OCI-LY7 (cell line): ENCODE results near the gene MEAF6. TPM values are rescaled to one million over a fixed set of nuclear protein-coding genes. Genes with fewer than 3 reads are reported as not detected.
A peak's percentile ranks its signal among the peaks of the same experiment; 100 is the strongest.

Source experiments
- BruUV-seq: library from RNA; stranded (reverse); fragments of 400-500 nt; replicated peaks from 2 replicates; lab custom pipeline; 2021; lab: Mats Ljungman, UMichigan
- CTCF ChIA-PET: fragments of 300-600 bp; sonication (Branson Sonifier 250); formaldehyde crosslinking; loops from one replicate; lab custom pipeline; 2022; ENCODE audit warnings: antibody characterized with exemption; ENCODE audit not compliant: unreplicated experiment; lab: Charles Lee
- POLR2A ChIA-PET: fragments of 300-600 bp; sonication (Branson Sonifier 250); formaldehyde crosslinking; loops from one replicate; lab custom pipeline; 2022; ENCODE audit warnings: antibody characterized with exemption; lab: Charles Lee
- DNase-seq: peaks from one replicate; pipeline ENCODE4 v3.0.0-alpha.2; 2015; ENCODE audit warnings: low spot score
- H2AFZ ChIP-seq: fragments of 200-600 bp; sonication (generic), shearing (Covaris generic); 2 replicates; pipeline ENCODE4 v1.6.1; 2014; ENCODE audit warnings: mild to moderate bottlenecking, antibody characterized with exemption, low read length, moderate library complexity
- H3K27ac ChIP-seq: fragments of 200-600 bp; sonication (generic); 2 replicates; pipeline ENCODE4 v1.5.1; 2014; ENCODE audit warnings: mixed run types, low read depth, mild to moderate bottlenecking, moderate library complexity, low read length, inconsistent platforms; ENCODE audit not compliant: poor library complexity, severe bottlenecking
- H3K36me3 ChIP-seq: fragments of 200-600 bp; sonication (generic); 2 replicates; pipeline ENCODE4 v1.6.1; 2014; ENCODE audit warnings: mild to moderate bottlenecking, antibody characterized with exemption, low read length, moderate library complexity, mixed read lengths; ENCODE audit not compliant: insufficient read depth
- H3K4me1 ChIP-seq: fragments of 200-600 bp; sonication (generic); 2 replicates; pipeline ENCODE4 v1.5.1; 2014; ENCODE audit warnings: mild to moderate bottlenecking, low read length; ENCODE audit not compliant: insufficient read depth, poor library complexity, severe bottlenecking
- H3K4me2 ChIP-seq: fragments of 200-600 bp; sonication (generic); 2 replicates; pipeline ENCODE4 v1.6.1; 2014; ENCODE audit warnings: mild to moderate bottlenecking, low read length
- H3K4me3 ChIP-seq: fragments of 200-600 bp; sonication (generic); 2 replicates; pipeline ENCODE4 v1.5.1; 2014; ENCODE audit warnings: mild to moderate bottlenecking, low read depth, low read length; ENCODE audit not compliant: poor library complexity, severe bottlenecking
- H3K79me2 ChIP-seq: fragments of 200-600 bp; sonication (generic); 2 replicates; pipeline ENCODE4 v1.6.1; 2016; ENCODE audit warnings: low read depth, mild to moderate bottlenecking, low read length, moderate library complexity, mixed read lengths; ENCODE audit not compliant: insufficient read depth
- H3K9me2 ChIP-seq: fragments of 200-600 bp; sonication (generic); 2 replicates; pipeline ENCODE4 v1.6.1; 2016; ENCODE audit warnings: mild to moderate bottlenecking, low read length, mixed read lengths; ENCODE audit not compliant: insufficient read depth
- H3K9me3 ChIP-seq: fragments of 200-600 bp; sonication (generic); 2 replicates; pipeline ENCODE4 v1.6.1; 2014; ENCODE audit warnings: mild to moderate bottlenecking, mixed run types, low read length, mixed read lengths
- H4K20me1 ChIP-seq: fragments of 200-600 bp; sonication (generic); 2 replicates; pipeline ENCODE4 v1.6.1; 2014; ENCODE audit warnings: mild to moderate bottlenecking, antibody characterized with exemption, low read length, moderate library complexity, mixed read lengths; ENCODE audit not compliant: insufficient read depth
- EZH2phosphoT487 ChIP-seq: fragments of 200-600 bp; sonication (generic); IDR thresholded peaks from 2 replicates; pipeline ENCODE4 v1.6.1; 2018; ENCODE audit warnings: low read depth, borderline replicate concordance, mild to moderate bottlenecking, mixed run types, antibody characterized with exemption, low read length, moderate library complexity, mixed read lengths
- intact Hi-C: fragments of 100-400 bp; cut with micrococcal nuclease; formaldehyde crosslinking; loops from one replicate; pipeline ENCODE4 v1.10.0; 2022; ENCODE audit not compliant: unreplicated experiment
- total RNA-seq, 2 experiments: library from RNA; depleted of rRNA in 1 of 2; stranded (reverse); fragments of >200 nt in 1 of 2; shearing (Covaris generic) in 1 of 2; gene quantifications; 2 replicates each; pipeline ENCODE4 v1.2.3, GENCODE V29; 2014 to 2022
- TF ChIP-seq, protein P1 (sequence below): fragments of 200-600 bp; sonication (generic); conservative IDR thresholded peaks from 2 replicates; pipeline ENCODE4 v1.5.1; 2014; ENCODE audit warnings: mild to moderate bottlenecking, antibody characterized with exemption, low read length, moderate library complexity, mixed read lengths

The MEAF6 gene
- total RNA-seq, 2 experiments from 2014 or later, result 69.8 to 74.3 TPM

DNA sequence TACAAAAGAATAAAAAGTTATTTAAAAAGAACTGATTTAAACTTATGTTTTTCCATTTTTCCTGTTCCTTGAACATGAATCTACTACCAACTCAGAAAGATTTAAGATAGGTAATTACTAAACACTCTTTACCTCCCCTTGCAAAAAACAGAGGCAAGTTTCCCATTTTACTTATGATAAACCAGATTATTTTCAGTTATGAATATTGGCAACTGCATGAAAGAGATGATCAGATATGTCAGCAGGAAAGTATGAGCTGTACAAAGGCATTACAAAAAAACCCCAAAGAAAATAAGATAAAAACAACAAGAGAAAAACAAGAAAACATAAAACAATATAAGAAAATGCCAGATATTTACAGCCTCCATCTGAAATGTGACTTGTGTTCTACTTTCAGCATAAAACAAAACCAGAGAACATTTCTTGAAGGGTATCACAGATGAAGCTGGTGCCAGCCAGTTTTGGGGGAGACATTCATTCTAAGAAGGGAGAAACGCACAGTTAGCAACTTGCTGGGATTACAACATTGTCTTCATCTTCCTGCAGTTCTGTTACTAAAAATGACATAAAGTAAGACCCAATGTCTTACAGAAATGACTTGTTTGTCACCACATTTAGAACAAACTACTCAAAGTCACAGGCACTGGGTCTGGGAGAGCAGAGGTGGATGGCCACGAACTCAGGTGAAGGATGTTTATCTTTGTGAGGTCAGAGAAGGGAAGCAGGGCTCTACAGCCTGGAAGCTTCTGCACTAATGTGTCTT, 21.0 kb downstream of the MEAF6 start:
- no peaks in the 10 kb centered on the region for H3K4me1 ChIP-seq
- H3K27ac ChIP-seq, result no peak overlapping the region
- H3K4me2 ChIP-seq, result no peak overlapping the region
- no peak overlapping the region for H2AFZ ChIP-seq
- intact Hi-C loops, result no loop called here
- no peaks in the 10 kb centered on the region for H3K9me3 ChIP-seq
- H3K36me3 ChIP-seq, result peaks cover 74% of the 10 kb centered on the region
- no peaks in the 10 kb centered on the region for H3K9me2 ChIP-seq
- TF ChIP-seq, protein P1, sequence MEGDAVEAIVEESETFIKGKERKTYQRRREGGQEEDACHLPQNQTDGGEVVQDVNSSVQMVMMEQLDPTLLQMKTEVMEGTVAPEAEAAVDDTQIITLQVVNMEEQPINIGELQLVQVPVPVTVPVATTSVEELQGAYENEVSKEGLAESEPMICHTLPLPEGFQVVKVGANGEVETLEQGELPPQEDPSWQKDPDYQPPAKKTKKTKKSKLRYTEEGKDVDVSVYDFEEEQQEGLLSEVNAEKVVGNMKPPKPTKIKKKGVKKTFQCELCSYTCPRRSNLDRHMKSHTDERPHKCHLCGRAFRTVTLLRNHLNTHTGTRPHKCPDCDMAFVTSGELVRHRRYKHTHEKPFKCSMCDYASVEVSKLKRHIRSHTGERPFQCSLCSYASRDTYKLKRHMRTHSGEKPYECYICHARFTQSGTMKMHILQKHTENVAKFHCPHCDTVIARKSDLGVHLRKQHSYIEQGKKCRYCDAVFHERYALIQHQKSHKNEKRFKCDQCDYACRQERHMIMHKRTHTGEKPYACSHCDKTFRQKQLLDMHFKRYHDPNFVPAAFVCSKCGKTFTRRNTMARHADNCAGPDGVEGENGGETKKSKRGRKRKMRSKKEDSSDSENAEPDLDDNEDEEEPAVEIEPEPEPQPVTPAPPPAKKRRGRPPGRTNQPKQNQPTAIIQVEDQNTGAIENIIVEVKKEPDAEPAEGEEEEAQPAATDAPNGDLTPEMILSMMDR, result no peak
- TF ChIP-seq EZH2phosphoT487, result no peak
- no peak overlapping the region for H3K4me3 ChIP-seq
- ChIA-PET POLR2A (no interaction called here), CTCF (no interaction called here)
- TSS peak; percentile 58 for BruUV-seq
- no peaks in the 10 kb centered on the region for H4K20me1 ChIP-seq
- DNase-seq, result no peak
- H3K79me2 ChIP-seq, result no peaks in the 10 kb centered on the region

DNA sequence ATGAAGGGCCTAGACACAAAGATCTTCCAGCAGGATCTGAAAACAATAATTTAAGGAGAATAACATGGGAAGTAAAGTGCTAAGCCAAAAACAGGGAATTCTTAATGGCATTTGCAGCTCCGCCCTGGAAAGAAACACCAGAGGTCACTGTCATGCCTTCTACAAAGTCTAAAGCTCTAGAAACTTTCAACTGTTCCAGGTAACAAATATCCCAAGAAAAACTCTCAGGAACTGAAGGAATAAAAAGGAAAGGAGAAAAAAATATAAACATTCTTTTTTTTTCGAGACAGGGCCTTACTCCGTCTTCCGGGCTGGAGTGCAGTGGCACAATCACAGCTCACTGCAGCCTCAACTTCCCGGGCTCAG, 27.0 kb downstream of the MEAF6 start:
- Histone ChIP-seq H2AFZ (no peak overlapping the region), H3K4me2 (no peak overlapping the region), H3K27ac (no peak overlapping the region), H3K9me2 (no peaks in the 10 kb centered on the region), H4K20me1 (no peaks in the 10 kb centered on the region), H3K9me3 (no peaks in the 10 kb centered on the region), H3K4me3 (no peak overlapping the region), H3K36me3 (peaks cover 58% of the 10 kb centered on the region), H3K79me2 (no peaks in the 10 kb centered on the region), H3K4me1 (peaks cover 12% of the 10 kb centered on the region)
- POLR2A ChIA-PET, result interaction anchor here (0.7 to 1.2 kb wide), 5 partner anchors 10 to 37 kb away, joined by 3 to 6 read pairs (median 4); no protein-coding TSS in a partner anchor
- CTCF ChIA-PET, result interaction anchor here (0.7 to 1.7 kb wide), 4 partner anchors 9 to 34 kb away, joined by 3 to 8 read pairs (median 7); partner anchors contain the start of gene MEAF6
- BruUV-seq, result no TSS peak
- intact Hi-C loops, result loop anchor here (1.0 kb wide), 1 partner anchor 32 kb away; no protein-coding TSS in a partner anchor
- DNase-seq, result no peak
- no peak for TF ChIP-seq EZH2phosphoT487
- TF ChIP-seq, protein P1, result peak; percentile 46; the same call in 1 of the 2 replicates
